Measurements from ENCODE around the gene IFT43.

The IFT43 gene

DNA sequence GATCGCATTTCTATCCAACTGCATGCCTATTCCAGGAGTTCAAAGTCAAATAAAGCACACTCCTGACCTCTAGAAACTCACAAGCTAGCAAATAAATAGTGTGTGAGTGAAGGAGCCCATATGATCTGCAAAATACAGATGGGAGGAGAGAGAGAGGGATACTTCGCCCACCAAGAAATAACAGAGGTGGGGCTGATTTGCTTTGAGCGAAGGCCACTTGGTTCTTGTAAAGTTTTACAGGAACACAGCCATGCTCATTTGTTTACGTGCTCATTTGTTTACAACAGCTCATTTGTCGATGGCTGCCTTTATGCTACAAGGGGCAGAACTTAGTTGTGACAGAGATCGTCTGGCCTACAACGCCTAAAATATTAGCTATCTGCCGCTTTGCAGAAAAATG is 102.8 kb downstream of the IFT43 start:
- no peaks in the 10 kb centered on the region for H3K9me3 ChIP-seq (ENCODE audit: control insufficient read depth, insufficient read depth, low read length)
- no peak overlapping the region for H3K9ac ChIP-seq (ENCODE audit: low read depth, low read length)
- peaks cover 27% of the 10 kb centered on the region for H3K4me1 ChIP-seq (ENCODE audit: insufficient read depth, low read length)
- H3K36me3 ChIP-seq (ENCODE audit: insufficient read depth, low read length), result no peaks in the 10 kb centered on the region

DNA sequence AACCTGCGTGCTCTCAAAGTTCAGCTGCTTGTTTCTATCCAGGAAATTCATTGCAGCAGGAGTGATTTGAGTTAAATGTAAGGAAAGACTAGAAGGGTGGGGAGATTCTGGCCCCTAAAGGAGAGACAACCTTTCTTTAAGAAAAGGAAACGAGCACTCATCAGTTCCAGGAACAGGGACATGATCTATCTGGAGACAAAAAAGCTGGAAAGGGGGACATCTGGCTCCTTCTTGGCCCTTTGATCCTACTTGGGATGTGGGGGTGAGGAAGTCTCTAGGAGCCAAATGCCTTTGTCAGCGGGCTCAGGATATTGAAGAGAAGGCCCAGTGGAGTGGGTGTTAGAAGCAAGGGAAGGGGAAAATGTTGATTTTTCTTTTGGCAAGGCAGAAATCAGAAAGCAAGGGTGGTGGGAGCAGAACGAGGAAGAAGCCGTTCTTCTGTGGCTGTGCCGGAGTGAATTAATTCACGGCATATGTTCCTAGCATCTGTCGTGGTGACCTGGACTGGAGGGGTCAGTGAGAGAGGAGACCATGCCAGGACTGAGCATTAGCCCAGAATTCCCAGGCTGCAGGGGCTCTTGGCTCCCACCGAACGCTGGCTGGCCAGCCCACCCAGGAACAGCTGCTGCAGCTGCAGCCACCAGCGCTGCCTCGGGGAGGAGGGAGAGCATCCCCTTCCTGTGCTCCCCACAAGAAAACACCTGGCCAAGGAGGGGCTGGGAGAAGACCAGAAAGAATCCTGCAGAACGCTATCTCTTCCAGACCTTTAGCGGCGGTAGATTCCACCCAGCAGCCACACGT is 103.4 kb downstream of the IFT43 start:
- no peaks in the 10 kb centered on the region for H3K36me3 ChIP-seq (ENCODE audit: insufficient read depth, low read length)
- peaks cover 22% of the 10 kb centered on the region for H3K4me1 ChIP-seq (ENCODE audit: insufficient read depth, low read length)
- H3K9me3 ChIP-seq (ENCODE audit: control insufficient read depth, insufficient read depth, low read length), result no peaks in the 10 kb centered on the region
- H3K9ac ChIP-seq (ENCODE audit: low read depth, low read length), result no peak overlapping the region

DNA sequence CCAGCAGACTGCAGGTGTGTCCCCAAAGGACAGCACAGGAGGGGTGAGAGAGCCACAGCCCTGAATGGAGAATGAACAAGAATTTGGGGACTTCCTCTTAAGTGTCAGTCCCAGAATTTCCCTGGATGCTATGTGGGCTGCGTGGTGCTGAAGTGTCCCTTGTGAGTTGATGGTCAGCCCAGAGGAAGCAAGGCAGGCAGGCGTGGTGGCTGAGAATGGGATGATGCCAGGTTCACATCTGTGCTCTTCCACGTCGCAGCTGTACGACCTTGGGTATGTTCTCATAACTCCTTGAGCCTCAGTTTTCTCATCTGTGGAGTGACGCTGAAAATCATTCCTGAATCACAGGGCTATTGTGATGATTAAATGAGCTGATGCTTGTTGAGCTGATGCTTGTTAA is 104.0 kb downstream of the IFT43 start:
- H3K9me3 ChIP-seq (ENCODE audit: control insufficient read depth, insufficient read depth, low read length), result no peaks in the 10 kb centered on the region
- H3K9ac ChIP-seq (ENCODE audit: low read depth, low read length), result no peak overlapping the region
- no peaks in the 10 kb centered on the region for H3K36me3 ChIP-seq (ENCODE audit: insufficient read depth, low read length)
- H3K4me1 ChIP-seq (ENCODE audit: insufficient read depth, low read length), result peaks cover 20% of the 10 kb centered on the region

DNA sequence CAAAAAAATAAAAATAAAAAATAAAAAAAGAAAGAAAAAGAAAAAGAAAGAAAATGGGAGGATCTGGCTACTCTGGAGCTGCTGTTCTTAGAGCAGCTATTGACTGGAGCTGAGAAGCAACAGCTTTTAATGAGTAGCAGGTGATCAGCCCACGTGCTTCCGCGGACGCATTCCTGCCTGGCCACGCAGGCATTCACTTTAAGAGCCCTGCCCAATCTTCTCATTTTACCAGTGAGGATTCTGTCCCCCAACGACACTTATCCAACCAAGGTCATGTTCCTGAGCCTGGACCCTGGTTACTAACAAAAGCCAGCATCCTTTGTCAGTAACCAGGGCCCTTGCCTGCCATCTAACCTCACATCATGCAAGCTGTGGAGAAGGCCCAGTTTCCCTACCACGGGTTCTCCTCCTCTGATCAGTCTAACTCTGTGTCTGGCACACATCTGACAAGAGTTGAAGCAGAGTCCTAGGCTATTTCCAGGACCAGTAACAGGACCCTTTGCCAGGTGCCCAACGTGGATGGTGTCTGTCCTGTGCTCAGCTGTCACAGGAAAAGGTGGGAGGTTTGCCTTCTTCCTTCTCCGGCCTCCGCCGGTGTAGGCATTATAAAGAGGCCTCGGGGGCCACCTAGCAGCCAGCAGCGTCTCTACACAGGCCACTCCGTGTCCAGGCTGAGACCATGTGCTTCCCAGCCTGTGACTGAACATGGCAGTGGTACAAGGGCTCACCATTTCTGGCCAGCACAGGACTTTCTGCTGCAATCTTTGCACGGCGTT is 105.2 kb downstream of the IFT43 start:
- H3K9me3 ChIP-seq (ENCODE audit: control insufficient read depth, insufficient read depth, low read length), result no peaks in the 10 kb centered on the region
- H3K4me1 ChIP-seq (ENCODE audit: insufficient read depth, low read length), result peaks cover 20% of the 10 kb centered on the region
- no peaks in the 10 kb centered on the region for H3K36me3 ChIP-seq (ENCODE audit: insufficient read depth, low read length)
- H3K9ac ChIP-seq (ENCODE audit: low read depth, low read length), result no peak overlapping the region

DNA sequence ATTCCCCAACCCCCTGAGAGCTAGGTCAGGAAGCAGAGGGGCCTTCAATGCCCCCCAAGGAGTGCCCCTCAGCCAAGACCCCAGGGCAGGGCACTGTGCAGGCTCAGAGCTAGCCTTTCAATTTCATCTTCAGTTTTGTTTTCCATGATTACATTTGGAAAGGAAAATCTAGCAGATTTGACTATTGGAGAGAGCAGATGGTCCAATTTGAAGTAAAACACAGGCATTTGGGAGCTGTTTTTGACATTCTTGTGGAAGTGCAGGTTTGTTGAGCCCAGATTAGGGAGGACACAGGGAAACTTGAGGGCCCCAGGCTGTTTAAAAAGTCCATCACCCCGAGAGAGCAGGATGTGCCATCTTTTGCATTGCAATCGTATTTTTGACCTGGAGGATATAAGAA is 107.5 kb downstream of the IFT43 start:
- H3K36me3 ChIP-seq (ENCODE audit: insufficient read depth, low read length), result no peaks in the 10 kb centered on the region
- no peak overlapping the region for H3K9ac ChIP-seq (ENCODE audit: low read depth, low read length)
- H3K4me1 ChIP-seq (ENCODE audit: insufficient read depth, low read length), result peaks cover 20% of the 10 kb centered on the region
- no peaks in the 10 kb centered on the region for H3K9me3 ChIP-seq (ENCODE audit: control insufficient read depth, insufficient read depth, low read length)

DNA sequence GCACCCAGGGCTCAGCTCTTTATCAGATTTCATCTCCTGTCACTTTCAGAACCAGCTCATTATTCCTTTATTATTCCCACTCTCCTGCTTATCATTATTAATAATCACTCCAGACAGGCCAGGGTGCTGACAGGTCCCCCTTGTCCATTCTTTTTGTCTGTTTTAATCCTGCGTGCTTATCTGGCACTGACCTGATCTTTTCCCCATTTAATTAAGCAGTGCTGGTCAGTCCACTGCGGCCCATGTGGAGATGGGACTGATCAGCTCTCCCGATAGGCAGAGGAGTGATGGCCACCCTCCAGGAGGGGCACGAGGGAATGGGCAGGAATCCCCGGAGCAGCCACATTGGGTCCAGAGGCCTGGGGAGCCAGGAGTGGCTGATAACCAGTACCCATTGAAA is 110.7 kb downstream of the IFT43 start:
- Histone ChIP-seq H3K36me3 (ENCODE audit: insufficient read depth, low read length) (no peaks in the 10 kb centered on the region), H3K9ac (ENCODE audit: low read depth, low read length) (no peak overlapping the region), H3K9me3 (ENCODE audit: control insufficient read depth, insufficient read depth, low read length) (no peaks in the 10 kb centered on the region), H3K4me1 (ENCODE audit: insufficient read depth, low read length) (no peaks in the 10 kb centered on the region)

DNA sequence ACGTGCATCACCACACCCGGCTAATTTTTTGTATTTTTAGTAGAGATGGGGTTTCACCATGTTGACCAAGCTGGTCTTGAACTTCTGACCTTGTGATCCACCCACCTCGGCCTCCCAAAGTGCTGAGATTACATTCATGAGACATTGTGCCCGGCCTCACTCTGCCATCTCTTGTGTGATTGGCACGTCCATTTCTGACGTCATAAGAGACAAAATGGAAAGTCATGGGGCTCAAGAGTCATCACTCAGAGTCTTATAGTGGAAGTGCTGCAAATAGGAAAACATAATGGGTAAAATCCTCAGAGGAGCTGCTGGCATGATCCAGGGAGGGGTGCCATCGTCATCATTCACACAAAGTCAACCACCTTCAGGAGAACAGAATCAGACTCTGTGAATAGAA is 112.0 kb downstream of the IFT43 start:
- Histone ChIP-seq H3K9ac (ENCODE audit: low read depth, low read length) (no peak overlapping the region), H3K9me3 (ENCODE audit: control insufficient read depth, insufficient read depth, low read length) (no peaks in the 10 kb centered on the region), H3K36me3 (ENCODE audit: insufficient read depth, low read length) (no peaks in the 10 kb centered on the region), H3K4me1 (ENCODE audit: insufficient read depth, low read length) (0 out of 2 replicates have a peak, but pooled peaks cover 3% of the 10 kb centered on the region)

DNA sequence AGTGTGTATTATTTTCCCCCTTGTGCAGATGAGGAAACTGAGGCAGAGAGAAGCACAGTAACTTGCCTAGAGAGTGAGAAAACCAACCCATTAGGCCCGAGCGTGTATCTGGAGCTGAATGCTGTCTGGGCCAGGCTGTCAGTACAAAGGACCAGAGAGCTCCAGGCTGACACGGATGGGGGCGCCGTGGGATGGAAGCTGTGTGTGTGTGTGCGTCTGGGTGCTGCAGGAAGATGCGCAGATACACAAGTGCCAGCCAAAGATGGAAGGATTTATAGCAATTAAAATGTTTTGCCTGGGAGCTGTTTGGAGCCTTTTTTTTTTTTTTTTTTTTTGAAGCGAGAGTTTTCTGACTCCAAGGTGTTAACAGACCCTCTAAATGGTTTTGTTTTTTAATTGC is 112.5 kb downstream of the IFT43 start:
- Histone ChIP-seq H3K9me3 (ENCODE audit: control insufficient read depth, insufficient read depth, low read length) (no peaks in the 10 kb centered on the region), H3K9ac (ENCODE audit: low read depth, low read length) (no peak overlapping the region), H3K4me1 (ENCODE audit: insufficient read depth, low read length) (0 out of 2 replicates have a peak, but pooled peaks cover 3% of the 10 kb centered on the region), H3K36me3 (ENCODE audit: insufficient read depth, low read length) (no peaks in the 10 kb centered on the region)

DNA sequence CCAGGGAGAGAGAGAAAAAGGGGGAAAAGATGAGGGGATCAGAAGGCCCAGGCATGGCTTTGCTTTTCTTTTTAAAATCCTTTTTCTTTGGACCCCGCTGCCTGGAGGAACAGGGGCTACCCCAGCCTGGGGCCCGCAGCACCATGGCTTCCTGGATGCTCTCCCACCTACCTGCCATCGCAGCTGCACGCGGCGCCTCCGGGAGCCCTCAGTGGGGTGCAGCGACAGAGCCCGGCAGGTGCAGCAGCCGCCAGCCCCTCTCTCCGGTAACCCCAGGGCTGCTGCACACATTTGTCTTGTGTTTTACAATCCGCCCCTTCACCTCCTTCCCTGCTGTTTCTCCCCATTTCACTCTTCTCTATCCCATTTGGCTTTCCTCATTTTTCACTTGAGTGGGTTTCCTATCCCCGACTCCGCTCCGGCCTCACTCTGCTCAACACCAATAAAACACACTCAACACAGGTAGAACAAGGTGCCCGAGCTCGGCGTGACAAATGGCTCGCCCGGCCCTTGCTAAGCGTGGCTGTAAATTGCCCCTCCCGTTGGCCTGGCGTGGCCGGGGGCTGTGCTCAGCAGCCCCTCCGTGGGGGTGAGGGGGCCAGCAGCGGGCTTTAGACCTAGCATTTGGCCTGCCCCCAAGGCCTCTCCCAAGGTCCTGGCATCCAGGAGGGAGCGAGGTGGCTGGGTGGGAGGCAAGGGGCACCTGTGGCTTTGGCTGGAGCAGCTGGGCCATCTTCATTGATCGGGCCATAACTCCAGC is 113.5 kb downstream of the IFT43 start:
- no peaks in the 10 kb centered on the region for H3K9me3 ChIP-seq (ENCODE audit: control insufficient read depth, insufficient read depth, low read length)
- H3K36me3 ChIP-seq (ENCODE audit: insufficient read depth, low read length), result no peaks in the 10 kb centered on the region
- H3K4me1 ChIP-seq (ENCODE audit: insufficient read depth, low read length), result 0 out of 2 replicates have a peak, but pooled peaks cover 3% of the 10 kb centered on the region
- no peak overlapping the region for H3K9ac ChIP-seq (ENCODE audit: low read depth, low read length)

DNA sequence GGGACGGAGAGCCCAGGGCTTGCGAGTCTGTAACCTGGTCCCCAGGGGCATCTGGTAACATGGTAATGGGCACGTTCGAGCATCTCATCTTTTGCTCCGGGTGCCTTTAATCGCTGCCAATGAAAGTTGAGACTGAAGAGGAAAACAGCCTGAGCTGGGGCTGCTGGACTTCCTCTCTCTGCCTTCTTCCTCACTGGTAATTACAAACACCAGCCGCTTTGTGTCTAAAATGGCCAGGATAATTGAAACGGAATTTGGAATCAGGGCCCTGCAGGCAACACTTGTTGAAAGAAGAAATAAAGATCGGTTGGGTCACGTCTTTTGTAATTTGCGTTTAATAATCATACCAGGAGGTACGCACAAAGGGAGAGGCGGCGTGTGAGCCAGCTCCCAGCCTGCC is 114.7 kb downstream of the IFT43 start:
- no peak overlapping the region for H3K9ac ChIP-seq (ENCODE audit: low read depth, low read length)
- no peaks in the 10 kb centered on the region for H3K9me3 ChIP-seq (ENCODE audit: control insufficient read depth, insufficient read depth, low read length)
- H3K4me1 ChIP-seq (ENCODE audit: insufficient read depth, low read length), result 0 out of 2 replicates have a peak, but pooled peaks cover 3% of the 10 kb centered on the region
- no peaks in the 10 kb centered on the region for H3K36me3 ChIP-seq (ENCODE audit: insufficient read depth, low read length)

DNA sequence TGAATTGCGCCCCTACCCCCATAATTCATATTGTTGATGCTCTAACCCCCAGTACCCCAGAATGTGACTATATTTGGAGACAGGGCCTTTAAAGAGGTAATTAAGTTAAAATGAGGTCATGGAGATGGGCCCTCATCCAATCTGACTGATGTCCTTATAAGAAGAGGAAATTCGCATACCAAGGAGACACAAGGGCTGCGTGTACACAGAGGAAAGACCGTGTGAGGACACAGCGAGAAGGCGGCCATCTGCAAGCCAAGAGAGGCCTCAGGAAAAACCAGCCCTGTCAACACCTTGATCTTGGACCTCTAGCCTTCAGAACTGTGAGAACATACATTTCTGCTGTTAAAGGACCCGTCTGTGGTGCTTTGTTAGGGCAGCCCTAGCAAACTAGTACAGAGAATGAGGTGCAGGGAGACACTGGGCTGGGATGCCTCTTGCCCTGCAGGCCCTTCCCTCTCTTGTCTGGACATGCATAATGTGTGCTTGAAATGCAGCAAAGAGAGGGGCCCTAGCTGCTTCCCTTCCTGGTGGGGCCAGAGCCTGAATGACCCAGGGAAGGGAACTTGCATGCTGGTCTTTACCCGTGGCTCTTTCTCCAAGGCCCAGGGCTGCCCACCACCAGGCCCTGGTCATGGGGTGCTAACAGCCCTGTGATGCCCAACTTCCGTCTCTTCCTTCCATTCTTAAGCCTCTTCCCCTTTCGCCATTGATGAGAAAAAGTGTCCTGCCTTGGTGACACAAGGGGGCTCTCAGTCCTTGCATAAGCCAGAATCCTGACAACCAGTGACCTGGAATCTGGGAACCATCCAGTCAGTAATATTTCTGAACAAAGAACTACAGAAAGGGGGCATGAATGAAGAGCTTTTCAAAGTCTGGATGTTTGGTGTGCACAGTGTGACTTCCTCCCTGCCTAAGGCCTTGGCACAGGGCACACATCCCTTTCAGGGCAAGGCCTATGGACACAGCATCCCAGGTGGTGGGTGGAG is 116.1 kb downstream of the IFT43 start:
- Histone ChIP-seq H3K9ac (ENCODE audit: low read depth, low read length) (no peak overlapping the region), H3K36me3 (ENCODE audit: insufficient read depth, low read length) (no peaks in the 10 kb centered on the region), H3K4me1 (ENCODE audit: insufficient read depth, low read length) (0 out of 2 replicates have a peak, but pooled peaks cover 3% of the 10 kb centered on the region), H3K9me3 (ENCODE audit: control insufficient read depth, insufficient read depth, low read length) (no peaks in the 10 kb centered on the region)

DNA sequence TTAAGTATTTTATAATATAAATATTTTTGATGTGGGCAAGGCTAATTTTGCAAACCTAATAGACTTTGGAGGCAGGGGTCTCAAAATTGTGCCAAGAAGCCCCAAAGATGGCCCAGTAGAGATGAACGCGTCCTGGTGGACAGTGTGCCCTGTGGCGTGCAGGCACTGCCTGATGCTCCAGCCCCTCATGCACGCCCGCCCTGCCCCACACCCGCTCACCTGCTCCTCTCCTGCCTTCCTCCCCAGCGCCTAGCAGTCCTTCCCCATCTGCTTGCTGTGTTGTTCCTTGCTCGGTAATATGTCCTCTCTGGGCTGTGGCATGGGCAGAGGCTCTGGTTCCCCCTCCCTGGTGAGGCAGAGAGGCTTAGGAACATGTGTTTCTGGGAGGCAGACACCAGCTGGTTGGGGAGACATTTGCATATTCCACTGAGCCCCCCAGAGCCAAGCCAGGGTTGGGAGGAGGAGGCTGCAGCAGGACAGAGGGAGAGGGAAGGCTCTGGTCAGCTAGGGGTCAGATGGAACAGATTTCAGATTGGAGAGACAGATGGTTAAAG is 119.3 kb downstream of the IFT43 start:
- Histone ChIP-seq H3K9ac (ENCODE audit: low read depth, low read length) (no peak overlapping the region), H3K9me3 (ENCODE audit: control insufficient read depth, insufficient read depth, low read length) (no peaks in the 10 kb centered on the region), H3K4me1 (ENCODE audit: insufficient read depth, low read length) (0 out of 2 replicates have a peak, but pooled peaks cover 3% of the 10 kb centered on the region), H3K36me3 (ENCODE audit: insufficient read depth, low read length) (no peaks in the 10 kb centered on the region)

DNA sequence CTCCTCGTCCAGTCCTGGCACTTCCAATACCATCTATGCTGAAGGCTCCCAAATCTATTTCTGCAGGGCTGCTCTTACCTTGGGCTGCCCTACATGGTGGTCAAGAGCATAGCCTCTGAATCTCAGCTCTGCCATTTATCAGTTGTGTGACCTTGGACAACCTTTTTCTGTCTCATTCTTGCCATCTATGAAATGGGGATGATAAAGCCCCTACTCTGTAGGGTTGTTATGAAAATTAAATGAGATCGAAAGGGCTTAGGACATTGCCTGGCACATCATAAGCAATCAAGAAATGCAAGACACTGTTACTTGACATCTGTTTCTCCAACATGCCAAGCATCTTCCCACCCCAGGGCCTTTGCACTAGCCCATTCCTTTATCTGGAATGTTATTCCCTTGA is 120.6 kb downstream of the IFT43 start:
- H3K9me3 ChIP-seq (ENCODE audit: control insufficient read depth, insufficient read depth, low read length), result no peaks in the 10 kb centered on the region
- 0 out of 2 replicates have a peak, but pooled peaks cover 3% of the 10 kb centered on the region for H3K4me1 ChIP-seq (ENCODE audit: insufficient read depth, low read length)
- no peaks in the 10 kb centered on the region for H3K36me3 ChIP-seq (ENCODE audit: insufficient read depth, low read length)
- no peak overlapping the region for H3K9ac ChIP-seq (ENCODE audit: low read depth, low read length)
